HepG2 (cell line): ENCODE measurements around the gene EXOC7. TPM values are rescaled to one million over a fixed set of nuclear protein-coding genes. Genes with fewer than 3 reads are reported as not detected.

Experiments
- AKAP8 ChIP-seq: sonication (generic); formaldehyde crosslinking; IDR thresholded peaks from 2 replicates; pipeline ENCODE4 v1.5.1; 2020; ENCODE audit warnings: mild to moderate bottlenecking, missing genetic modification reagents
- CBFB ChIP-seq: sonication (generic); formaldehyde crosslinking; IDR thresholded peaks from 2 replicates; pipeline ENCODE4 v1.4.0; 2020; ENCODE audit warnings: missing genetic modification reagents
- EP300 ChIP-seq, 3 experiments: sonication (generic) in 1 of 3; formaldehyde crosslinking in 1 of 3; IDR thresholded peaks; 2 replicates each; pipeline versions ENCODE4 v1.5.1 to v1.6.1; 2011 to 2020; ENCODE audit warnings: low read depth in 2 of 3, low read length in 2 of 3, borderline replicate concordance in 1 of 3, improper control_type of control experiment in 1 of 3, mild to moderate bottlenecking in 1 of 3, missing genetic modification reagents in 1 of 3, moderate library complexity in 1 of 3
- GFI1 ChIP-seq: sonication (generic); formaldehyde crosslinking; IDR thresholded peaks from 2 replicates; pipeline ENCODE4 v1.5.0; 2020; ENCODE audit warnings: missing genetic modification reagents, mild to moderate bottlenecking, borderline replicate concordance
- GZF1 ChIP-seq: sonication (generic); formaldehyde crosslinking; IDR thresholded peaks from 2 replicates; pipeline ENCODE4 v1.5.1; 2020; ENCODE audit warnings: mild to moderate bottlenecking, missing genetic modification reagents
- HDAC2 ChIP-seq: sonication (generic); formaldehyde crosslinking; IDR thresholded peaks from 2 replicates; pipeline ENCODE4 v1.4.0; 2020; ENCODE audit warnings: missing genetic modification reagents
- HIVEP1 ChIP-seq: sonication (generic); formaldehyde crosslinking; IDR thresholded peaks from 2 replicates; pipeline ENCODE4 v1.4.0; 2020; ENCODE audit warnings: mild to moderate bottlenecking, missing genetic modification reagents
- KLF16 ChIP-seq, 2 experiments: sonication (generic) in 1 of 2; formaldehyde crosslinking in 1 of 2; IDR thresholded peaks; 2 replicates each; pipeline versions ENCODE4 v1.6.1 to v1.8.0; 2016 to 2023; ENCODE audit warnings: missing genetic modification reagents in 2 of 2, missing compliant biosample characterization in 1 of 2
- RXRA ChIP-seq: sonication (generic); formaldehyde crosslinking; IDR thresholded peaks from 2 replicates; pipeline ENCODE4 v1.5.1; 2020; ENCODE audit warnings: missing genetic modification reagents
- SNAI1 ChIP-seq: sonication (generic); formaldehyde crosslinking; IDR thresholded peaks from 2 replicates; pipeline ENCODE4 v1.5.0; 2020; ENCODE audit warnings: mild to moderate bottlenecking, missing genetic modification reagents, borderline replicate concordance
- ZBTB8A ChIP-seq: sonication (generic); formaldehyde crosslinking; IDR thresholded peaks from 2 replicates; pipeline ENCODE4 v1.4.0; 2020; ENCODE audit warnings: mild to moderate bottlenecking, low read depth, missing genetic modification reagents, borderline replicate concordance
- ZNF616 ChIP-seq: sonication (generic); formaldehyde crosslinking; IDR thresholded peaks from 2 replicates; pipeline ENCODE4 v1.5.0; 2020; ENCODE audit warnings: low read depth, mild to moderate bottlenecking, missing genetic modification reagents
- ZNF776 ChIP-seq: sonication (generic); formaldehyde crosslinking; IDR thresholded peaks from 2 replicates; pipeline ENCODE4 v1.4.0; 2020; ENCODE audit warnings: mild to moderate bottlenecking, missing genetic modification reagents
- ZNF777 ChIP-seq: sonication (generic); formaldehyde crosslinking; IDR thresholded peaks from 2 replicates; pipeline ENCODE4 v1.4.0; 2020; ENCODE audit warnings: missing genetic modification reagents
- polyA plus RNA-seq, 8 experiments: library from polyadenylated mRNA; depleted of rRNA in 3 of 8; stranded (reverse) in 7 of 8; unstranded in 1 of 8; fragments of >200 nt; fragmentation: Illumina TruSeq in 4 of 8; extraction: Trizol in 4 of 8; gene quantifications; 2 replicates each; pipeline versions ENCODE4 v1.2.1 to v1.2.3, GENCODE V29; 2011 to 2016; ENCODE audit warnings: low read depth in 4 of 8, missing spikeins in 1 of 8, mixed read lengths in 1 of 8; ENCODE audit not compliant: insufficient read depth in 1 of 8
- total RNA-seq, 5 experiments: library from RNA; depleted of rRNA; stranded (reverse); fragments of >200 nt; fragmentation: Illumina TruSeq; extraction: Trizol; gene quantifications; 2 replicates each; pipeline ENCODE4 v1.2.3, GENCODE V29; 2016; ENCODE audit warnings: low read depth in 1 of 5
- TF ChIP-seq, protein P1 (sequence below), 2 experiments: sonication (generic) in 1 of 2; formaldehyde crosslinking in 1 of 2; IDR thresholded peaks; 2 replicates each; pipeline versions ENCODE4 v1.4.0 to v1.6.1; 2018 to 2020; ENCODE audit warnings: missing genetic modification reagents in 2 of 2, borderline replicate concordance in 1 of 2, low read depth in 1 of 2, mild to moderate bottlenecking in 1 of 2, missing biosample characterization in 1 of 2
- TF ChIP-seq, protein P2 (sequence below): sonication (generic); formaldehyde crosslinking; IDR thresholded peaks from 2 replicates; pipeline ENCODE4 v1.8.1; 2023; ENCODE audit warnings: mild to moderate bottlenecking, moderate library complexity, missing genetic modification reagents

Gene EXOC7
- total and polyA plus RNA-seq, 2 of the 13 experiments (the other 11 are each of a cell fraction or from before 2014, with no cell fraction given): 86.9 to 116 TPM

- no peak for TF ChIP-seq ZBTB8A (CRISPR knock-in tag)
- TF ChIP-seq ZNF616: peak; percentile 57
- TF ChIP-seq HDAC2 (CRISPR knock-in tag): no peak
- TF ChIP-seq, protein P1, sequence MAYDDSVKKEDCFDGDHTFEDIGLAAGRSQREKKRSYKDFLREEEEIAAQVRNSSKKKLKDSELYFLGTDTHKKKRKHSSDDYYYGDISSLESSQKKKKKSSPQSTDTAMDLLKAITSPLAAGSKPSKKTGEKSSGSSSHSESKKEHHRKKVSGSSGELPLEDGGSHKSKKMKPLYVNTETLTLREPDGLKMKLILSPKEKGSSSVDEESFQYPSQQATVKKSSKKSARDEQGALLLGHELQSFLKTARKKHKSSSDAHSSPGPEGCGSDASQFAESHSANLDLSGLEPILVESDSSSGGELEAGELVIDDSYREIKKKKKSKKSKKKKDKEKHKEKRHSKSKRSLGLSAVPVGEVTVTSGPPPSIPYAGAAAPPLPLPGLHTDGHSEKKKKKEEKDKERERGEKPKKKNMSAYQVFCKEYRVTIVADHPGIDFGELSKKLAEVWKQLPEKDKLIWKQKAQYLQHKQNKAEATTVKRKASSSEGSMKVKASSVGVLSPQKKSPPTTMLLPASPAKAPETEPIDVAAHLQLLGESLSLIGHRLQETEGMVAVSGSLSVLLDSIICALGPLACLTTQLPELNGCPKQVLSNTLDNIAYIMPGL (CRISPR knock-in tag; IDR thresholded peaks at IDR 0.05; ENCODE audit: borderline replicate concordance in 1 of 2, low read depth in 1 of 2): peak in 1 of 2 experiments; percentile 17; a peak in 1 of 4 replicates
- peak; percentile 94 for TF ChIP-seq ZNF777 (CRISPR knock-in tag)
- no peak for TF ChIP-seq EP300 (IDR thresholded peaks at IDR 0.05; ENCODE audit: low read depth in 2 of 2, low read length in 2 of 2)
- TF ChIP-seq EP300 (CRISPR knock-in tag; IDR thresholded peaks at IDR 0.05; ENCODE audit: borderline replicate concordance): no peak
- no peak for TF ChIP-seq CBFB (CRISPR knock-in tag)
- 0 out of 2 replicates have a peak, but pooled peaks have one; percentile 58 for TF ChIP-seq SNAI1 (CRISPR knock-in tag)
- TF ChIP-seq KLF16 (CRISPR knock-in tag; IDR thresholded peaks at IDR 0.05): no peak
- TF ChIP-seq RXRA: peak; percentile 15; the same call in 1 of the 2 replicates
- TF ChIP-seq ZNF776: peak; percentile 78
- no peak for TF ChIP-seq AKAP8
- TF ChIP-seq GZF1 (CRISPR knock-in tag): peak; percentile 9; the same call in 1 of the 2 replicates
- TF ChIP-seq GFI1: no peak
- TF ChIP-seq, protein P2, sequence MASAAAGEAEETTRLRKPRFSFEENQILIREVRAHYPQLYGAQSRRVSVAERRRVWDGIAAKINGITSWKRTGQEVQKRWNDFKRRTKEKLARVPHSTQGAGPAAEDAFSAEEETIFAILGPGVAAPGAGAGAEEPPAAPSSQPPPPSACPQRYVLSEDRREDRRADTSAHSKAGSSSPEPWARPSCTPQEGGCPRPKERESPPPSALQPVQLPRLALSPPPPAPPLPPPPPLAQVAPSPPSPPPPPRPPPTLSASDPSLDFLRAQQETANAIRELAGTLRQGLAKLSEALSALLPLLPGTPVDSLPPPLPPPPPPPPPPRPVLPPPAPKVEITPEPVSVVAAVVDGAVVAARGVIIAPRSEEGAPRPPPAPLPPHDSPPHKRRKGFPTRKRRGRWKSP (CRISPR knock-in tag): peak; percentile 56; the same call in 1 of the 2 replicates
- peak; percentile 25; the same call in 1 of the 2 replicates for TF ChIP-seq HIVEP1
Observed at GRCh38 chr17:76074390-76075363, 28.9 kb downstream of the EXOC7 start, which contains the start of gene GALR2 (continued).
